Gastroesophageal sphincter (tissue), 4 donors: ENCODE data around the gene MAP3K13. TPM values are rescaled to one million over a fixed set of nuclear protein-coding genes. Genes with fewer than 3 reads are reported as not detected.

Experiments
- ATAC-seq: fragments of 150-250 bp; one replicate; pipeline ENCODE4 v1.9.1; 2016; ENCODE audit warnings: mild to moderate bottlenecking, moderate library complexity
- H3K27ac ChIP-seq, 4 donors: fragments of 200-600 bp; sonication (generic) in 3 of 4; 1 replicate in 3 of 4; 2 replicates in 1 of 4; pipeline ENCODE4 v1.5.1; 2016 to 2019
- H3K27me3 ChIP-seq: fragments of 200-600 bp; sonication (generic); one replicate; pipeline ENCODE4 v1.5.1; 2019
- H3K36me3 ChIP-seq, 2 donors: fragments of 200-600 bp; sonication (generic); one replicate each; pipeline ENCODE4 v1.5.1; 2019; ENCODE audit warnings: control low read depth in 1 of 2
- H3K4me1 ChIP-seq, 3 donors: fragments of 200-600 bp; sonication (generic); 1 replicate in 2 of 3; 2 replicates in 1 of 3; pipeline ENCODE4 v1.5.1; 2016 to 2019; ENCODE audit warnings: control low read depth in 2 of 3
- H3K4me3 ChIP-seq, 2 donors: fragments of 200-600 bp; sonication (generic); one replicate each; pipeline ENCODE4 v1.5.1; 2019; ENCODE audit warnings: mild to moderate bottlenecking in 1 of 2, moderate library complexity in 1 of 2
- H3K9me3 ChIP-seq, 3 donors: fragments of 200-600 bp; sonication (generic); one replicate each; pipeline ENCODE4 v1.5.1; 2017 to 2019; ENCODE audit warnings: control low read depth in 2 of 3
- EP300 ChIP-seq: sonication (generic); formaldehyde crosslinking; IDR thresholded peaks from one replicate; pipeline ENCODE4 v1.6.1; 2017; ENCODE audit warnings: antibody characterized with exemption, mild to moderate bottlenecking
- POLR2A ChIP-seq, 2 donors: fragments of 450-650 bp; IDR thresholded peaks; one replicate each; pipeline ENCODE4 v1.6.1; 2017; ENCODE audit warnings: antibody characterized with exemption in 2 of 2, mild to moderate bottlenecking in 2 of 2, moderate library complexity in 1 of 2
- POLR2AphosphoS5 ChIP-seq: sonication (generic); formaldehyde crosslinking; IDR thresholded peaks from one replicate; pipeline ENCODE4 v1.6.1; 2017; ENCODE audit warnings: antibody characterized with exemption
- WGBS, 2 donors: methylation state at CpG; one replicate each; pipeline ENCODE4 v1.1.5; 2018; ENCODE audit warnings: low coverage in 1 of 2; 5-methylcytosine and 5-hydroxymethylcytosine counted together
- total RNA-seq, 4 donors: library from RNA; depleted of rRNA; stranded (reverse); fragments of >200 nt; gene quantifications; one replicate each; pipeline ENCODE4 v1.1.0, GENCODE V29; 2016
- TF ChIP-seq, protein P1 (sequence below), 4 experiments: fragments of 200-600 bp in 2 of 4; fragments of 450-650 bp in 2 of 4; sonication (generic) in 1 of 4; IDR thresholded peaks; one replicate each; pipeline ENCODE4 v1.5.1; 2017 to 2019; ENCODE audit warnings: antibody characterized with exemption in 4 of 4, mild to moderate bottlenecking in 2 of 4, moderate library complexity in 2 of 4

MAP3K13 gene
- total RNA-seq, 4 donors from 2014 or later = 17.1 to 29.2 (median 23.3) TPM

DNA sequence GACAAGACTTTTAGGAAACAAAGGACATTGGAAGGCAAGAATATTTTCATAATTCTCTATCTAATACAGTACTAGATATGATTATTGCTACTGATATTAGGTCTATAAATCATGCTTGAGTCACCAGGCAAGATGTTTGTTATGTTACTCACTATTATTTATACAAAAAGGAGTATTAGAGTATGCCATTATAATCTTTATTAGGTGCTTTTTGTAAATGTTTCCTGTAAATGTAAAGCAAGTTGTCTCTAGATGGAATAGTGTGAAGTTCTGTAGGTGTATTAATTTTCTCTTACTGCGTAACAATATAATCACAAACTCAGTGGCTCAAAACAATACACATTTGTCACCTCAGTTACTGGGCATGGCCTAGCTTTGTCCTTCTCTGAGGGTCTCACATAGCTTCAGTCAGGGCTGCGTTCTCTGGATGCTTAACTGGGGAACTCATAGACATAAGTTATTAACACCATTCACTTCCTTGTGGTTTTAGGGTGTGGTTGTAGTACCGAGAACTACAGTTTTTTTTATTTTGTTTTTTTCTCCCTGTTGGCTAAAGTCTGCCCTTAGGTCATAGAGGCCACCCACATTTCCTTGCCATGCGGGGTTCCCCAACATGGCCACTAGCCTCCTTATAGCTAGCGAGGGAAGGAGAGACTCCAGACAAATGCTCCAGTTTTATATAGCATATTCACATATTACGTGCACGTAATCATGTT is 20.3 kb upstream of the MAP3K13 start:
- Histone ChIP-seq H3K27ac (no peak overlapping the region), H3K36me3 (no peaks in the 10 kb centered on the region), H3K4me3 (no peak overlapping the region), H3K9me3 (no peaks in the 10 kb centered on the region), H3K4me1 (no peaks in the 10 kb centered on the region), H3K27me3 (no peaks in the 10 kb centered on the region)
- no peak for ATAC-seq
- TF ChIP-seq POLR2A (IDR thresholded peaks at IDR 0.05) (no peak), POLR2AphosphoS5 (no peak)
- TF ChIP-seq, protein P1, sequence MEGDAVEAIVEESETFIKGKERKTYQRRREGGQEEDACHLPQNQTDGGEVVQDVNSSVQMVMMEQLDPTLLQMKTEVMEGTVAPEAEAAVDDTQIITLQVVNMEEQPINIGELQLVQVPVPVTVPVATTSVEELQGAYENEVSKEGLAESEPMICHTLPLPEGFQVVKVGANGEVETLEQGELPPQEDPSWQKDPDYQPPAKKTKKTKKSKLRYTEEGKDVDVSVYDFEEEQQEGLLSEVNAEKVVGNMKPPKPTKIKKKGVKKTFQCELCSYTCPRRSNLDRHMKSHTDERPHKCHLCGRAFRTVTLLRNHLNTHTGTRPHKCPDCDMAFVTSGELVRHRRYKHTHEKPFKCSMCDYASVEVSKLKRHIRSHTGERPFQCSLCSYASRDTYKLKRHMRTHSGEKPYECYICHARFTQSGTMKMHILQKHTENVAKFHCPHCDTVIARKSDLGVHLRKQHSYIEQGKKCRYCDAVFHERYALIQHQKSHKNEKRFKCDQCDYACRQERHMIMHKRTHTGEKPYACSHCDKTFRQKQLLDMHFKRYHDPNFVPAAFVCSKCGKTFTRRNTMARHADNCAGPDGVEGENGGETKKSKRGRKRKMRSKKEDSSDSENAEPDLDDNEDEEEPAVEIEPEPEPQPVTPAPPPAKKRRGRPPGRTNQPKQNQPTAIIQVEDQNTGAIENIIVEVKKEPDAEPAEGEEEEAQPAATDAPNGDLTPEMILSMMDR (IDR thresholded peaks at IDR 0.05) = no peak
- 84 to 95% methylated on average over 4 to 7 of the region's 7 CpGs for WGBS, 2 donors

DNA sequence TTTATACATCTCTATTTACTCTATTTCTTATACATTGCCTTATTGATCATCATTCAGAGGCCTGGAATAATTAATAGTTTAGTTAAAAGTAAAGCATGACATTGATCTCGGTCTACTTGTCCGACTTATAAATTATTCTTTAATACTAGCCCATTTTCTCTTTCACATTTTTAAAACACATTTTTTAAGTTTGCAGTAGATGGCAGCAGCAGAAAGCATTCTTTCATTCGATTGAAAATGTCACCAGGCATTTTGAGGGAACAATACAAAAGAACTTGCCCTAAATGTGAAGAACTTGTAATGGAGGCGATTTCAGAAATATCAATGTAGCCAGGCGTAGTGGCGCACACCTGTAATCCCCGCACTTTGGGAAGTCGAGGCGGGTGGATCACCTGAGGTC is 15.5 kb upstream of the MAP3K13 start:
- Histone ChIP-seq H3K4me1 (no peaks in the 10 kb centered on the region), H3K9me3 (no peaks in the 10 kb centered on the region), H3K27me3 (no peaks in the 10 kb centered on the region), H3K4me3 (no peak overlapping the region), H3K27ac (no peak overlapping the region), H3K36me3 (no peaks in the 10 kb centered on the region)
- no peak for ATAC-seq
- 87 to 100% methylated on average over 5 to 9 of the region's 9 CpGs for WGBS, 2 donors
- TF ChIP-seq EP300 (no peak), POLR2A (IDR thresholded peaks at IDR 0.05) (no peak), POLR2AphosphoS5 (no peak)
- TF ChIP-seq, protein P1 (IDR thresholded peaks at IDR 0.05) = no peak

DNA sequence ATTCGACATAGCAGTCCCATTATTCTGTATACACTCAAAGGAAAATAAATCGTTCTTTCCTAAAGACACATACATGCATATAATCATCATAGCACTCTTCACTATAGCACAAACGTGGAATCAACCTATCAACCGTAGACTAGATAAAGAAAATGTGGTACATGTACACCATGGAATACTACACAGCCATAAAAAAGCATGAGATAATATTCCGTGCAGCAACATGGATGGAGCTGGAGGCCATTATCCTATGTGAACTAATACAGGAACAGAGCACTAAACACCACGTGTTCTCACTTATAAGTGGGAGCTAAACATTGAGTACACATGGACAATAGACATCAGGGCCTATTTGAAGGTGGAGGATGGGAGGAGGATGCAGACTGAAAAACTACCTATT is 12.1 kb upstream of the MAP3K13 start:
- Histone ChIP-seq H3K4me3 (no peak overlapping the region), H3K27ac (no peak overlapping the region), H3K4me1 (no peaks in the 10 kb centered on the region), H3K27me3 (no peaks in the 10 kb centered on the region), H3K36me3 (no peaks in the 10 kb centered on the region), H3K9me3 (no peaks in the 10 kb centered on the region)
- TF ChIP-seq POLR2AphosphoS5 = no peak
- no peak for TF ChIP-seq POLR2A (IDR thresholded peaks at IDR 0.05)
- TF ChIP-seq, protein P1 (IDR thresholded peaks at IDR 0.05) = no peak
- no peak for TF ChIP-seq EP300
- ATAC-seq = no peak
- 69 to 87% methylated on average over 6 of the region's 6 CpGs for WGBS, 2 donors

DNA sequence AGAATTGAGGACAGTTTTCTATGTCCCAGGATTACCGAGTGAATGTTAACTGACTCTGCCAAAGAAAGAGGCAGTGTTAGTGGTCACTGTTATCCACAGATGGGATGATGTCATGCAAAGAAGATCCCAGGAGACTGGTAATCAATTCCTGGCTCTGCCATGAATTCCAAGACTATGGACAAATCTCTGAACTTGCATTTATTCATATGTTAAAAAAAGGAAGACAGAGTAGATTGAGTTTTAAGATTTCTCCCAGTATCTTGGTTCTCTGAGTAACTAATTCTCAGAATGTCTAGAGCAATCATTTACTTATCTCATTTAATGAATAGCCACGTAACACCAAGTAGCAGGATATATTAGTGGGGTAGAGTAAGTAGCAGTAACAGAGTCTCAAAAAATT is 11.5 kb upstream of the MAP3K13 start:
- H3K4me1 ChIP-seq = no peaks in the 10 kb centered on the region
- no peaks in the 10 kb centered on the region for H3K36me3 ChIP-seq
- WGBS, 2 donors = 73 to 78% methylated on average over 2 of the region's 2 CpGs

More for the DNA sequence above, 11.5 kb upstream of the MAP3K13 start:
- TF ChIP-seq POLR2A (IDR thresholded peaks at IDR 0.05) (no peak), EP300 (no peak), POLR2AphosphoS5 (no peak)
- TF ChIP-seq, protein P1 (IDR thresholded peaks at IDR 0.05) = no peak
- no peak overlapping the region for H3K4me3 ChIP-seq
- no peak overlapping the region for H3K27ac ChIP-seq
- H3K27me3 ChIP-seq = no peaks in the 10 kb centered on the region
- no peaks in the 10 kb centered on the region for H3K9me3 ChIP-seq
- ATAC-seq = no peak
